DMS 273 (cell line): ENCODE measurements around the gene KDM2A.

Source experiments
- DNase-seq: peaks from one replicate; lab custom pipeline; 2025; ENCODE audit not compliant: unreplicated experiment; lab: John Stamatoyannopoulos, UW

The KDM2A gene

GRCh38 chr11:67271205-67271540, 152.1 kb downstream of the KDM2A start:
- DNase-seq, result no peak

DNA sequence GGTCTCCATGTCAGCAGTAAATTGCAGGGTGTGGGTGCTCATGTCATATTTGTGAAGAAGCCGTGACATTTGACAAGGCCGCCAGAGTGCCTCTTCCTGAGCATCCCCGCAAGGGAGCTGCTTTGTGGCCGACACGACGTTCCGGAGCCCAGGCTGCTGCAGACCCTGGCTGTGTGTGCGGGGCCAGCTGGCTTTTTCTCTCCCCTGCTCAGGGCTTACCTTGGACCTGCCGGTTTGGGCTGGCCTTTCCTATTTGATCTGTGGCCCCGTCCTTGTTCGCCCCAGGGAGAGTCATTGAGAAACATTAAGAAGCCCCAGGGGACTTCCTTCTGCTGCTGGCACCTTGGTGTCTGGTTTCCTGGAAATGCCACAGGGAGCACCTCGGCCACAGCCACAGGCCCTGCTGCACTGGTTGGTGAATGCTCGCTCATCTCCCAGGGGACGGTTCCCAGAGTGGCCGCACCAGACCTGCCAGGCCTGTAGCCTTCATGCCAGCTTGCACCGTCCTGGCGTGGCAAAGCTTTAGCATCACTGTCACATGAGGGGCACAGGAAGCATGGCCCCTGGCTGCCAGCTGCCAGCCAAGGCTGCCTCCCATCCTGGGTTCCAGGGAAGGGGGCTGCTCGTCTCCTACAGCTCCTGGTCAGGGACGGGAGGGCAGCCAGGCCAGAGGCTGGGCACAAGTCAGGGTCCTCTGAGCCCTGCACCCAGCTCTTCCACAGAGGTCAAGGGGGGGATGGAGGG, 152.7 kb downstream of the KDM2A start:
- no peak for DNase-seq

- DNase-seq, result no peak
Measured at GRCh38 chr11:67272327-67273259, 153.5 kb downstream of the KDM2A start.

GRCh38 chr11:67273260-67273990, 154.4 kb downstream of the KDM2A start:
- DNase-seq, result no peak

GRCh38 chr11:67274768-67275605, 155.9 kb downstream of the KDM2A start:
- no peak for DNase-seq

- no peak for DNase-seq
Measured at GRCh38 chr11:67275606-67276409, 156.7 kb downstream of the KDM2A start.

DNA sequence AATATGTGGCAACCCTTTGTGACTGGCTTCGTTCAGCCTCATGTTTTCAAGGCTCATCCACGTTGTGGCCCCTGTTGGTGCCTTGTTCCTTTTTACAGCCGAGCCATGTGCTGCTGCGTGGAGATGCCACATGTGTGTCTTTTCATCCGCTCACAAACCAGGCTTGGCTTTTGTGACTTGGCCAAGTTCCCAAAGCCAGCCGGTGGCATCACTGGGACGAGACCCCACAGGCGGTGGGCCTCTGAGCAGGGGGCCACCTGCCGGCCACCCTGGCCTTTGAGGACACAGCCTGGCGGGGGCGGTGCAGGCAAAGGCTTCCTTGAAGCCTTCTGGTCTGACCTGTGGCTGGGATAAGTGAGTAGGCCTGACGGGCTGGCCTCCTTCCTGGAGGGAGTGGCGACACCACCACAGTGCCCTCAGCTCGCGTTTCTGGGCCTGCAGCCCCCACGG, 157.7 kb downstream of the KDM2A start:
- peak; percentile 71 for DNase-seq

GRCh38 chr11:67277231-67277961, 158.3 kb downstream of the KDM2A start:
- DNase-seq, result peak; percentile 94

DNA sequence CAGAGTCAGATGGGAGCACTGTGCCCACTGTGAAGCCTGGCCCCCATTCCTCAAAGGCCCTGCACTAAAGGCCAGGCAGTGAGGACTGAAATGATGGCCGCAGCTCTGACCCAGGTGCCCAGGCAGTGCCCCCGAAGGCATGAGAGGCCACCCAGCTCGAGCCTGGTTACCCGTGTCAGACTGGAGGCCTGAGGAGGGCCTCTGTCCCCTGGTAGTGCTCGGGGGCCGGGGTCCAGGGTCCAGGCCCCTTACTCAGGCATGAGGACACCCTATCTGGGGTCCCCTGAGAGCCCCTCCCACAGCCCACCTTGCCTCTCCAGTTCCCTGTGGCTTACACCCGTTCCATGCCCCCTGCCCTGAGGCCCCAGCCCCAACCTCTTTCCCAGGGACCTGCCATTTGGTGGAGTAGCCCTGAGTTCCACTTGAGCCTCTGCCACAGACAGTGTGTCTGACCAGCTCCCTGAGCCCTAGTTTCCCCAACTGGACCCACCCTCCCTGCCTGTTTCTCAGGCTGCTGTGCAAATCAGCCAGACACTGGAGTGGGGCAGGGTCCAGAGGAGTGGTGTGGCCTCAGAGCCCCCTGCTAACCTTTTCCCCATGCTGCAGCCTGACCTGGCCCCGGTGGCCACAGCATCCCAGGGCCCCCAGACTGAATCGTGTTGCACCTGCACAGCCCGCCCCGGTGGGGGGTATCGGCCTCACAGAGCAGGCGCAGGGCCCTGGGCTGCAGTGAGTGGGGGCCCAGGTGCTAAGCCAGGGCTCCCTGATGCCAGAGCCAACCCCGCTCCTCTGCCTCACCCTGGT, 159.3 kb downstream of the KDM2A start:
- DNase-seq, result no peak

DNA sequence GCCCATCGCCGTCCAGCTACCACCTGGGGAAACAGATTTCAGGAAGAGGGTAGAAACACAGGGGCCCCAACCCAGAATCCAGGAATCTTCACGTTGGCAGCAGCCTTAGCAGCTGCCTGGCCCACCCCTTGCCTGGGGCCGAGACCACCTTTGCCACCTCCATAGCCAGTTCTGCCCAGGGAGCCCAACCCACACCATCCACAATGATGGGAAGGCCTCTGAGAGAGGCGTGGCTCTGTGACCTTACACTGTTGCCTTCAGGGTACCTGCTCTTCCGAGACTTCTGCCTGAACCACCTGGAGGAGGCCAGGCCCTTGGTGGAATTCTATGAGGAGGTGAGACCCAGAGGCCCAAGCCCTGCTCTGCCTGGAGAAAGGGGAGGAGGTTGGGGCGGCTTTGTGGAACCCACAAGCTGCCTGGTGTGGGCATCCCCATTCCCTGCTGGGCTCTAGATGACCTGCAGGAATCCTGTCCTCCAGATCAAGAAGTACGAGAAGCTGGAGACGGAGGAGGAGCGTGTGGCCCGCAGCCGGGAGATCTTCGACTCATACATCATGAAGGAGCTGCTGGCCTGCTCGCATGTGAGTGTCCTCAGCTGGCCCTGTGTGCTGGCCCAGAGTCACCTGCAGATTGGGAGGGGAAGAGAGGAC, 160.0 kb downstream of the KDM2A start:
- DNase-seq, result no peak

DNA sequence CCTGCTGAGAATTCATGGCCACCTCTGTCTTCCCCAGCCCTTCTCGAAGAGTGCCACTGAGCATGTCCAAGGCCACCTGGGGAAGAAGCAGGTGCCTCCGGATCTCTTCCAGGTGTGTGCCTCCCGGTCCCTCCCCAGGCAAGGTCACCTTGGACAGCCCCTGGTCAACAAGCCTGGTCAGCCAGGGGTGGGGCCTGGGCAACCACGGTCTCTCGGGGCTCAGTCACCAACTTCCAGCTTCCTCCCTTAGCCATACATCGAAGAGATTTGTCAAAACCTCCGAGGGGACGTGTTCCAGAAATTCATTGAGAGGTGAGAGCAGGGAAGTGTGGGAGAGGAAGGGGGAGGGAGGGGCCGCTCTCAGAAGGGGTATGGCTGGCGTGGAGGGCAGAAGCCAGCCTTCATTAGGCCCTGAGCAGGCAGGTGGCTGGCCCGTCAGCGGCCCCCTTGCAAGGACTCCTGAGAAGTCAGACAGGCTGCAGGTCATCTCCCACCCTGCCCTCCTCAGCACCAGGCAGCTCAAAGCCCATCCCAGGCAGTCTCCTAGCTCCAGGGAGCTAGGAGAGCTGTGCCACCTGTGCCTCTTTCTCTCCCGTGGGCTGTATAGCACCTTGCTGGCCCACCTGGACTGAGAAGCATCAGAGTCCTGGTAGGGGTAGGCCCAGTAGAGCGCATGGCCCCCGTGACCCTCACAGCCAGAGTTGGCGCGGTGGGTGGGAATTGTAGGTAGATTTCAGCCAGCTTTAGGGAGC, 160.7 kb downstream of the KDM2A start:
- no peak for DNase-seq

GRCh38 chr11:67280341-67280787, 161.3 kb downstream of the KDM2A start:
- no peak for DNase-seq

GRCh38 chr11:67280788-67281551, 161.9 kb downstream of the KDM2A start:
- DNase-seq, result no peak

GRCh38 chr11:67281552-67282150, 162.6 kb downstream of the KDM2A start:
- no peak for DNase-seq

GRCh38 chr11:67282155-67282875, 163.3 kb downstream of the KDM2A start:
- DNase-seq, result no peak
